Measurements from ENCODE around the gene AUTS2.

- TF ChIP-seq CTCF (conservative IDR thresholded peaks at IDR 0.05; ENCODE audit: low read depth, low read length) (no peak), EZH2 (IDR thresholded peaks at IDR 0.05; ENCODE audit: borderline replicate concordance, low read depth, low read length, poor library complexity, severe bottlenecking) (no peak)
Measured at GRCh38 chr7:70774950-70775527, 1176.8 kb downstream of the AUTS2 start.

Data from A673 (cell line).